ENCODE measurements around the gene MSH4.
"Not testable (repeated sequence)": the region's sequence is repeated elsewhere in the genome, so short reads cannot be mapped to it uniquely, and the experiment has no call there.

The MSH4 gene

DNA sequence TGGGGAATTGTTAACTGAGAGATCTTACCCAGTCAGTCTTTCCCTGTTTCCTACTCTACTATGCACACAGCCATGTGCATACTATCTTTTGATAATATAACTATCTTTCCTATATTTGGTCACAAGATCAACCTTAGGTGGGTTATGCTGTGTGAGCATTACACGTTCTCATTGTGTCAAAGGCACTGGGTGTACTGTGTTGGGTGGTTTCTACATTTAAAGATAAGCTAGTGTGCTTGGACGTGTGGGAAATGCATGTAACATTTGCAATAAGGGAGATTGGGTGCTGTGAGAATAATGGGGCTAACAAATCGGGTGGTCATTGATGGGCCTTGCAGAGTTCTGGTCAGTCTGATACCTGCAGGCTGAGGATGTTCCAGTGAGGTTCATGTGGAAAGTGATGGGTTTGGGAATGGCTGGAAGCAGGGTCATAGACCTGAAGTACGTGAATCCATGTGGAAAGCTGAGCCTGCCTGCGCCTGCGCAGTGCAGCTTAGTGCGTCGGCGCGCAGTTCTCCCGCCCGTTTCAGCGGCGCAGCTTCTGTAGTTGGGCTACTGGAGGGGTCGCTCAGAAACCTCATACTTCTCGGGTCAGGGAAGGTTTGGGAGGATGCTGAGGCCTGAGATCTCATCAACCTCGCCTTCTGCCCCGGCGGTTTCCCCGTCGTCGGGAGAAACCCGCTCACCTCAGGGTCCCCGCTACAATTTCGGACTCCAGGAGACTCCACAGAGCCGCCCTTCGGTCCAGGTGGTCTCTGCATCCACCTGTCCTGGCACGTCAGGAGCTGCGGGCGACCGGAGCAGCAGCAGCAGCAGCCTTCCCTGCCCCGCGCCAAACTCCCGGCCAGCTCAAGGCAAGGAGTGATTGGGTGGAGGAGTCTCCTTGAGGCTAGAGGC lies at the start of gene MSH4:
Gene MSH4 (plus strand): TSS at position 507 of the 897 bp plus-strand sequence. CDS start 104 bp downstream, at position 611.
- no peak for DNase-seq

DNA sequence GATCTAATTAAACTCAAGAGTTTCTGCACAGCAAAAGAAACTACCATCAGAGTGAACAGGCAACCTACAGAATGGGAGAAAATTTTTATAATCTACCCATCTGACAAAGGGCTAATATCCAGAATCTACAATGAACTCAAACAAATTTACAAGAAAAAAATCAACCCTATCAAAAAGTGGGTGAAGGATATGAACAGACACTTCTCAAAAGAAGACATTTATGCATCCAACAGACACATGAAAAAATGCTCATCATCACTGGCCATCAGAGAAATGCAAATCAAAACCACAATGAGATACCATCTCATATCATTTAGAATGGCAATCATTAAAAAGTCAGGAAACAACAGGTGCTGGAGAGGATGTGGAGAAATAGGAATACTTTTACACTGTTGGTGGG lies 39.5 kb upstream of the MSH4 start:
- DNase-seq, result not testable (repeated sequence)

DNA sequence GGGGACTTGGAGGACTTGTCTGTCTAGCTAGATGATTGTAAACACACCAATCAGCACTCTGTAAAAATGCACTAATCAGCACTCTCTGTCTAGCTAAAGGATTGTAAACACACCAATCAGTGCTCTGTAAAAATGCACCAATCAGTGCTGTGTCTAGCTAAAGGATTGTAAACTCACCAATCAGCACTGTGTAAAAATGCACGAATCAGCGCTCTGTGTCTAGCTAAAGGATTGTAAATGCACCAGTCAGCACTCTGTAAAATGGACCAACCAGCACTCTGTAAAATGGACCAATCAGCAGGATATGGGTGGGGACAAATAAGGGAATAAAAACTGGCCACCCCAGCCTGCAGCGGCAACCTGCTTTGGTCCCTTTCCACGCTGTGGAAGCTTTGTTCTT lies 38.1 kb upstream of the MSH4 start:
- DNase-seq, result not testable (repeated sequence)

DNA sequence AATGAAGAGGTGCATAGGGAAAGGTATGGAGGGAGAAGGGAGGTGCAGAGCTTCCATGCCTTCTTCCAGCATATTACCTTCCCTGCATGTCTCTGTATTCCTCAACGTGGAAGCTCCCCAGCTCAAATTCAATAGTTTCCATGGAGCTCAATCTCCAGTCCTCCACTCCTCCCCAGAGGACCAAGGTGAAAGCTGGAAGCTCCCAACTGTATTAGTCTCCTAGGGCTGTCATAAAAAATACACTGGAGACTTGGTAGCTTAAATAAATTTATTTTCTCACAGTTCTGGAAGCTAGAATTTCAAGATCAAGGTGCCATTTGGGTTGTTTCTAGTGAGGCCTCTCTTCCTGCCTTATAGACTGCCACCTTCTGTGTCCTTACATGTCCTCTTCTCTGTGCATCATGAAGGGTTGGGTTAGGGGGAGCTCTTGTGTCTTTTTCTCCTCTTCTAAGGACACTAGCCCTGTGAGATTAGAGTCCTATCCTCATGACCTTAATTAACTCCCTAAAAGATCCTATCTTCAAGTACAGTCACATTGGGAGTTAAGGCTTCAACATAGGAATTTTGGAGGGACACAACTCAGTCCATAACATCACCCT lies 32.5 kb upstream of the MSH4 start:
- DNase-seq, result no peak

DNA sequence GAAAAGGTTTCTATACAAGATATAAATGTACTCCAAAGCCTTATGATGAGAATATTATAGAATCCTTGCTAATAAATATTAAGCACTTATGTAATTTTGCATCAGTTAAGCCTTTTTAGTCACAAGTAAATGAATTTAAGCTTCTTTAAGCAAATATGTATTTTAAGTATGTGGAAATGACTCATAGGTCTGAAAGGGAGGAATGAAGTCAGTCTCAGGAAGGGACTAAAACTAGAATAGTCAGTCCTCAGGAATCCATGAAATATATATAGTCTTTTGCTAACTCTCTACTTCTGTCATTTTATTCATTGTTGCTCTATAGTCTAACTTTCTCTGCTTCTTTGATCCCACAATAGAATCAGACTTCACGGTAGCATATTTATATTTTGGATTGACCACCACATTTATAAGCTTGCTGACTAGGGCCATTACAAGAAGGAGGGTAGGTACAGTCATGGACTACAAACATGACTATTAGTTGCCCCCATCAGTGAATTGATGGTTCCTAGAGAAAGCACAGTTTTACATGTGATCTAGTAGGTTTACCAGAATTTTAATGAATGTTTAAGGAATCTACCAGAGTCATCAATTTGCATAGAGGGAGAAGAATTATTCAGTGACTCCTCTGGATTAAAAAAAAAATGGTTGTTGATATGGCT lies 30.9 kb upstream of the MSH4 start:
- DNase-seq, result no peak

DNA sequence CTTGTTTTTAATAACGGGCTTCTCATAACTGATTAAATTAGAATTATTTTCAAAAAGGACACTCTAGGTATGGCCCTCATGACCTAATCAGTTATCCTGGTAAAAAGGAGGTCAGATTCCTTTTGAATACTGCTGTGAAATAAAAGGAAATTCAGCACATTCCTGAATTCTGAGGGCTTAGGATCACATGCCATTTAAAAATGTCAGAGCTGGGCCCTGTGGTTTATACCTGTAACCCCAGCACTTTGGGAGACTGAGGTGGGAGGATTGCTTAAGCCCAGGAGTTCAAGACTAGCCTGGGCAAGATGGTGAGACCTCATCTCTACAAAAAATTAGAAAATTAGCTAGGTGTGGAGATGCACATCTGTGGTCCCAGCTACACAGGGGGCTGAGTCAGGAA lies 28.7 kb upstream of the MSH4 start:
- no peak for DNase-seq

DNA sequence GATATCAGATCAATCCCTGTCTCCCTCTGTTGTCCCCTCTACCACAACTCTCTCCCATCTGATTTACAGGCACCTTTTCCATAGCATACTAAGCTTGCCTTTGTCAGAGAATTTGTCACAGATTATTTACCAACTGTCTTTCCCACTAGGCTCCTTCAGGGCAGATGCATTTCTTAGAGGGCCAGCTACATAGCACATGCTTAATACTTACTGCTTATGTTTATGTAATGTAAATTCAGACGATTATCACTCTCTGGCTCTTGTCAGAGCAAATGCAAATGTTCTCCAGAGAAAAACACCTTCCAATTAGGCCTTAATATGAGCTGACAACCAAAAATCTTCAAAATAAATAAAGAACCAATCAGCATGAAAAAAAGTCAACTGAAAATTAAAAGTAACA lies 25.9 kb upstream of the MSH4 start:
- DNase-seq, result no peak

DNA sequence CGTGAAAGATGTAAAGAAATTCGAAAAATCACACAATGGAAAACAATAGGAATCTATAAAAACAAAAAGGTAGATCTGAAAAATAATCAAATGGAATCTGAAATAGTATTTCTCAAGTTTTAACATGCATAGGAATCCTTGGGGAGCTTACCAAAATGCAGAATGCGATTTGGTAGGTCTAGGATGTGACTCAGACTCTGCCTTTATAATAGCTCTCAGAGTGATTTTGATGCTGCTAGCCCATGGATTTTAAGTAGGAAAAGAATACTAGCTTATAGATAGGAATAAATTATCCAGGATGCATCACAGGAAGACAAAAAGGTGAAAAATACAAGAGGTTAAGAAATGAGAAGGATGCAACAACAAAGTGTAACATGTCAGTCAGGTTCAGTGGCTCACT lies 24.7 kb upstream of the MSH4 start:
- DNase-seq, result no peak

DNA sequence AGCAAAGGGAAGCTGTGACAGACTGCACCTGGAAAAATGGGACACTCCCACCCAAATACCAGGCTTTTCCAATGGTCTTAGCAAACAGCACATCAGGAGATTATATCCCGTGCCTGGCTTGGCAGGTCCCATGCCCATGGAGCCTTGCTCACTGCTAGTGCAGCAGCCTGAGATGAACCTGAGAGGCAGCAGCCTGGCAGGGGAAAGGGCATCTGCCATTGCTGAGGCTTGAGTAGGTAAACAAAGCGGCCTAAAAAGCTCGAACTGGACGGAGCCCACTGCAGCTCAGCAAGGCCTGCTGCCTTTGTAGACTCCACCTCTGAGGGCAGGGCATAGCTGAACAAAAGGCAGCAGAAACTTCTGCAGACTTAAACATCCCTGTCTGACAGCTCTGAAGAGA lies 18.9 kb upstream of the MSH4 start:
- not testable (repeated sequence) for DNase-seq

DNA sequence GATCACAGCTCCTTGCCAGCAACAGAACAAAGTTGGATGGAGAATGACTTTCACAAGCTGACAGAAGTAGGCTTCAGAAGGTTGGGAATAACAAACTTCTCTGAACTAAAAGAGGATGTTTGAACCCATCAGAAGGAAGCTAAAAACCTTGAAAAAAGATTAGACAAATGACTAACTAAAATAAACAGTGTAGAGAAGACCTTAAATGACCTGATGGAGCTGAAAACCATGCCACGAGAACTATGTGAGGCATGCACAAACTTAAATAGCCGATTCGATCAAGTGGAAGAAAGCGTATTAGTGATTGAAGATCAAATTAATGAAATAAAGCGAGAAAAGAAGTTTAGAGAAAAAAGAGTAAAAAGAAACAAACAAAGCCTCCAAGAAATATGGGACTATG lies 18.0 kb upstream of the MSH4 start:
- not testable (repeated sequence) for DNase-seq

DNA sequence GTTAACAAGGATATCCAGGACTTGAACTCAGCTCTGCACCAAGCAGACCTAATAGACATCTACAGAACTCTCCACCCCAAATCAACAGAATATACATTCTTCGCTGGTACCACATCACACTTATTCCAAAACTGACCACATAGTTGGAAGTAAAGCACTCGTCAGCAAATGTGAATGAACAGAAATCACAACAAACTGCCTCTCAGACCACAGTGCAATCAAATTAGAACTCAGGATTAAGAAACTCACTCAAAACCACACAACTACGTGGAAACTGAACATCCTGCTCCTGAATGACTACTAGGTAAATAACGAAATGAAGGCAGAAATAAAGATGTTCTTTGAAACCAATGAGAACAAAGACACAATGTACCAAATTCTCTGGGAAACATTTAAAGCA lies 16.5 kb upstream of the MSH4 start:
- not testable (repeated sequence) for DNase-seq

DNA sequence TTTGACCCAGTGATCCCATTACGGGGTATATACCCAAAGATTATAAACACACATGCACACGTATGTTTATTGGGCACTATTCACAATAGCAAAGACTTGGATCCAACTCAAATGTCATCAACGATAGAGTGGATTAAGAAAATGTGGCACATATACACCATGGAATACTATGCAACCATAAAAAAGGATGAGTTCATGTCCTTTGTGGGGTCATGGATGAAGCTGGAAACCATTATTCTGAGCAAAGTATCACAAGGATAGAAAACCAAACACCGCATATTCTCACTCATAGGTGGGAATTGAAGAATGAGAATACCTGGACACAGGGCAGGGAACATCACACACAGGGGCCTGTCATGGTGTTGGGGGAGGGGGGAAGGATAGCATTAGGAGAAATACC lies 12.8 kb upstream of the MSH4 start:
- DNase-seq, result not testable (repeated sequence)

DNA sequence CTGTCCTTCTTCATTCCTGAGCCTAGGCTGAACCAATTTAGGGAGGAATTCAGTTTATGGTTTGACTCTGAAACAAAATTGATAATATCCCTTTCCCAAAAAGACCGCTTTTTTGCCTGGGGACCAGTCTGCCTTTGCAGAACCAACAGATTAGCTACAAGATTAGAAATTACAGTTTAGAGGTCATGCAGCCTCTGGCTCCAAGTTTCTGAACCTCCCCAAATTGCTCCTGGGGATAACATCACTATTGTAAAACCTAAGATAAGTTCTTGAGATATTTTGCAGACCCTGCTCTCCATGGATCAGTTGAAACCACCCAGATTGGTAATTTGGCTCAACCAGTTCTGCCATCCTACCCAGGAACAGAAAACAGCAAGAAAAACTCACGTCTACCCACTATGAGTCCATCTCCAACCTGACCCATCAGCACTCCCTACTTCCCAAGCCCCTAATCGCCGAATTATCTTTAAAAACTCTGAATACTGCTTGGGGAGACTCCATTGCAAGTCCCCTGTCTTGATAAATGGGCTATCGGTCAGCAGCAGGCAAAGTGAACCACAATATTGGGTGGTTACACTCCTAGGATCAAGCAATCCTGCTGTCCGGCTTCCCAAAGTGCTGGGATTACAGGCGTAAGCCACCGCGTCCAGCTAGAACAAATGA lies 11.2 kb upstream of the MSH4 start:
- no peak for DNase-seq

DNA sequence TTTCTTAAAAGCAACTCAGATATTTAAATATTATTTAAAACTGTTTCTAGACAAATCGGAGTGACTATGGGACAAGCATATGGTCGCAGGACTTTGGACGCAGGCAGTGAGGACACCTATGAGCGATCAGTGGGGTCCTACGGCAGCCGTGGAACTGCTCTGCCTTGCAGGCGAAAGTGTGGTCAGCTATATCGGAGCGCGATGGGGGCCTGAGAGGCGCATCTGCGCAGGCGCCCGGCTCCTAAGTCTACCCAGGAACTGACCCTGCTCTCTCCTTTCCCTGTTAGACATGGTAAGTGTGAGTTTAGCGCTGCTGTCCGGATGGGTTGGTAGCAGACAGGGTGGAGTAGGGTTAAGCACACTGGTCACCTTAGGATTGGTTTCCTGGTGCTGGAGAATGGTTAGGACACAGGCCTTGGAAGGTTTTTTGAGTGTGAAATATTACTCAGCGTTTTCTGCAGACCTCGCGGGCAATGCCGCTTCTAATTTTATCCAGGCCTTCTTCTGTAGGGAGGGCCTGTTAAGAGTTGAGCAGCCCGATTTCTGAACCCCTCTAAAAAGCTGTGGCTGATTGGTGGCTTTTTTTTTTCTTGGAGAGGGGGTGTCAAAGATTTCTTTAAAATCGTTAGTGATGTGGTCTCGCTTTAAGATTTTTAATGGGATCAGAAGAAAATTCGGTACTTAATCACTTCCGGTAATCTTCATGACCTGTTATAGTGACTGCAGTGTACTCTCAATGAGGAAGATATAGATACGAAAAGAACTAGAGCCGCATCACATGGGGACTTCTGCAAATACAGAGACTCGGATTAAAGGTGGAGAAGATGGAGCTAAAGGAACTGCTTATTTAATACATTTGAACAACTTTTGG lies 10.5 kb upstream of the MSH4 start, which contains the start of gene RABGGTB:
Gene RABGGTB (plus strand): TSS at position 274 of the 871 bp plus-strand sequence. CDS start 16 bp downstream, at position 290.
- peak; percentile 93 for DNase-seq

DNA sequence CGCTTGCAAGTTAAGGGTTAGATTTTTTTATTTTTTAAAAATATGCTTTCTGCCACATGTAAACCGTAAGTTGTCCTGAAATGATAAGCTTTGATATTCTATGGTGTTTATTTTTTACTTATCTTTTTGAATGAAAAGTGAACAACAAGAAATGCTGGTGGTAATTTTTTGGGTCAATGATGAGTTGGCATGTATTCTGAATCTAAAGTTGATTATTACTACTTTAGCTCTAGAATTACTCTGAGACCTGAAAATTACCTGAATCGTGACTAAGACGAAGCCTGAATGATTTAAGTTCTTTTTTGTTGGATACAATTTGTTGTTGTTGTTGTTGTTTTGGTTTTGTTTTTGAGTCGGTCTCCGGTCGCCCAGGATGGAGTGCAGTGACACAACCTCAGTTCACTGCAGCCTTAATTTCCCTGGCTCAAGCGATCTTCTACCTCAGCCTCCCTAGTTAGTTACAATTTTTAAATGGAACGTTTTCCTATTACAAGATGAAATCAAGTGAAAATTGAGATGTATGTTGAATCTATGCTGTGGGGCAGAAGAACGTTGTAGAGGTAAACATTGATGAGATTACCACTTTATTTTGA lies 9.7 kb upstream of the MSH4 start:
- DNase-seq, result no peak

DNA sequence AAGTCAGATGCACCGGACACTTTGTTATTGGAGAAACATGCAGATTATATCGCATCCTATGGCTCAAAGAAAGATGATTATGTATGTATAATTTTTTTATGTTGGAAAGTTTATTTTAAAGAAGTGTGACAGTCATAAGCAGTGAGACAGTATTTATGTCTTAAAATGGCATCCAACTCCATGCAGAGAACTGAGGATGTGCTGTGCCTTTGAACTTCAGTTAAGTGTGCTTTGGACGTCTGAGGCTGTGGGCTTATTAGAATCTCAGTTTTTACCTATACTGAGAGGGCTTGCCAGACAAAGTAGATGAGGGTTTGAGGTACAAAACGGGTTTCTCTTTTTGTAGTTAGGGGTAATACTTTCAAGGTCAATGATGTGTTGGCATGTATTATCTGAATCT lies 9.2 kb upstream of the MSH4 start:
- DNase-seq, result no peak

DNA sequence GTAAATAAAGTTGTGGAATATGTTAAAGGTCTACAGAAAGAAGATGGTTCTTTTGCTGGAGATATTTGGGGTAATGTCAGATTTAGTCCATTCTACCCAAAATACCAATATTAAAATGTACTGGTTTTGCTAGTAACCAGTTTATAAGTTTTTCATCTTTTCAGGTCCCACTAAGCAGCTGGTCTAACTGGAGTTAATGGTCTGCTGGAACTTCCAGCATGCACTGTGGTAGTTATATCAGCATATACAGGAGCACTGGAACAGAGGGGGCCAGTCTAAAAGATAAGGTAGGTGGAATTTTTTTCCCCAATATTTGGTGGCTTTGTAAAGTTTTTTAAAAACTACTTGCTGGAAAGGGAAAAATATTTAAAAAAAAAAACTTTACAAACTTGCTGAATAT lies 6.7 kb upstream of the MSH4 start:
- no peak for DNase-seq

DNA sequence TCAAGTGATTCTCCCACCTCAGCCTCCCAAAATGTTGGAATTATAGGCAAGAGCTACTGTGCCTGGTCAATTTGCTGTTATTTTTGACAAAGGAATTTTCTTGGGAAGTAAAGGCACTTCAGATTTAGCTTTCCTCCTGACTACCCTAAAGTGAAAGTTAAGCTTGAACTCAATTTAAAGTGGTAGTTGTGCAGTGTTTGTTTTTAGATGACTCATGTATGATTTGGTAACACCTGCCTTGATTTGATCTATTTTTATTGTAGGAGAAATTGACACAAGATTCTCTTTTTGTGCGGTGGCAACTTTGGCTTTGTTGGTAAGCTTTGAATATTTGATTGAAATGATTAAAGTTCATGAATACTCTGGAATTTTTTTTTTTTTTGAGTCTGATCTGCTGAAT lies 5.7 kb upstream of the MSH4 start:
- no peak for DNase-seq

DNA sequence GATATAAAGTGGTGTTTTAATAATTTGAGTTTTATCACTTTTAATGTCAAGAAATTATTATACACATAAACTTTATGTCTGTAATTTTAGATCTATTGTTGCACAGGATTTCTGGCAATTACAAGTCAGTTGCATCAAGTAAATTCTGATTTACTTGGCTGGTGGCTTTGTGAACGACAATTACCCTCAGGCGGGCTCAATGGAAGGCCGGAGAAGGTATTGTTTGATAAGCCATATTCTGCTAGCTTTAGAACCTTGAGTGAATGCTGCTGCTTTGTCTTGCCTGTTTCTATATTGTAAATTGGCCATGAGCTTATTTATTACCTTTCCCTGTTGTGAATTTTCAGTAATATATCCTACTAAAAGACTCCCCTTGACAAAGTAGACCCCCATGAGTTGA lies 4.6 kb upstream of the MSH4 start:
- DNase-seq, result no peak

DNA sequence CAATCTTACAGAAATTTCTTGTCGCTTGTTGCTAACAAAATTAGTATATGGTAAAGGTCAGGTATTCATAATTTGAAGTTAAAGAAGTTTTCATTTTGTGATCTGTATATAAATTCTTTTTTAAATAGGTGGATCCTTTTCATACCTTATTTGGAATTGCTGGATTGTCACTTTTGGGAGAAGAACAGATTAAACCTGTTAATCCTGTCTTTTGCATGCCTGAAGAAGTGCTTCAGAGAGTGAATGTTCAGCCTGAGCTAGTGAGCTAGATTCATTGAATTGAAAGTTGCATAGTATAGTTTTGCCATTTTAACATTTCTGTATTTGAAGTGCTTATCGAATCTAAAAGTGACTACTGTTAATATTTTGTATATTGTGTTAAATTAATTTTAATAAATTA lies 2.3 kb upstream of the MSH4 start:
- DNase-seq, result no peak

DNA sequence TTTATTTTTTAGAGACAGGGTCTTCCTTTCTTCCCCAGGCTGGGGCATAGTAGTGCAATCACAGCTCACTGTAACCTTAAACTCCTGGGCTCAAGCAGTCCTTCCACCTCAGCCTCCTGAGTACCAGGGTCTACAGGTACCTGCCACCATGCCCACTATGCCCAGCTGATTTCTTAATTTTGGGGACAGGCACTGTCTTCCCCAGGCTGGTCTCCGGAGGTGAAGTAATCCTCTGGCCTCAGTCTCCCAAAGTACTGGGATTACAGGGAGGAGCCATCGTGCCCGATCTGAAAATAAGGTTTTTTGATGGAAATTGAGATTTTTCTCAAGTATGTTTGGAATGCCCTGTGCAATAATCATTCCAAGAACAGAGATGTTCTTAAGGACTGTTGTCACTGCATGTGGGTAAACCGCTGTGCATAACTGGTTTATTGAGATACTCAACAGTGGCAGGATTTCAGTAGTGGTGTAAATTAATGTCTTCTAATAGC lies 934 bp upstream of the MSH4 start:
- no peak for DNase-seq

DNA sequence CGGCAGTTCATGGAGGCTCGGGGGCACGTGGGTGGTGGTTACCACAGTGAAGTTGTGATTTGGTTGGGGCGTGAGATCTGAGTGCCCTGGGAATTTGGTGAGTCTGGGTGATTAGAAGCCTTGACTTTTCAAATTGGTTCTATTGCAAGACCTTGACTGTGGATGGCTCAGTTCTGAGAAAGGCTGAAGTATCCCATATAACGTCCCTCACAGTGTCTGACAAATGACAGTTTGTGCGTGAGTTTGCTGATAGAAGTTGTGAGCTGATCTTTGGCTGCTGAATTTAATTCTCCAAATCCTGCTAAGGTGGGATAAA lies 549 bp downstream of the MSH4 start:
- no peak for DNase-seq
